Keratinocyte (primary cell): Measurements from ENCODE around the gene KDSR.

Experiments
- EZH2 ChIP-seq: IDR thresholded peaks from one replicate; pipeline ENCODE4 v1.6.1; 2012; ENCODE audit warnings: inconsistent platforms, mild to moderate bottlenecking, low read length, moderate library complexity
- TF ChIP-seq, protein P1 (sequence below), 3 experiments: IDR thresholded peaks in 1 of 3; conservative IDR thresholded peaks in 1 of 3; optimal IDR thresholded peaks in 1 of 3; 2 replicates in 2 of 3; 3 replicates in 1 of 3; pipeline versions ENCODE3 to v1.5.1; 2011; ENCODE audit warnings: low read length in 3 of 3, mild to moderate bottlenecking in 3 of 3, moderate library complexity in 2 of 3, control low read depth in 1 of 3, inconsistent platforms in 1 of 3; ENCODE audit not compliant: insufficient read depth in 2 of 3; ENCODE audit errors: extremely low read depth in 1 of 3

DNA sequence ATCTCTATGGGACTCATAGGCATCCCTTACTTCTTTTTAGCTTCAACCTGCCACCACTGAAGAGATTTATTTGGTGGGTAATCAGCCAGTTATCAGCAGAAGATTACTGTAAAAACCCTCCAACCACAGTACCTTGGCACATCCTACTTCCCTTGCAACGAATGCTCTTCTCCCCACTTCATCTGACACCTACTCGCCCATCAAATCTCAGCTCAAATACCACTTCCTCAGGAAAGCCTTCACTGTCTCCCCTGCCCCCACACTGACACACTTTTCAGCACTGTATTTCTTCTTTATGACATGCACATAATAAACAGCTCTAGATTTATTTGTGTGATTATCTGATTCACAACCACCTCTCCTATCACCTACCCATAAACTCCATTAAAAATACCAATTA, 3.1 kb downstream of the KDSR start:
- TF ChIP-seq, protein P1, sequence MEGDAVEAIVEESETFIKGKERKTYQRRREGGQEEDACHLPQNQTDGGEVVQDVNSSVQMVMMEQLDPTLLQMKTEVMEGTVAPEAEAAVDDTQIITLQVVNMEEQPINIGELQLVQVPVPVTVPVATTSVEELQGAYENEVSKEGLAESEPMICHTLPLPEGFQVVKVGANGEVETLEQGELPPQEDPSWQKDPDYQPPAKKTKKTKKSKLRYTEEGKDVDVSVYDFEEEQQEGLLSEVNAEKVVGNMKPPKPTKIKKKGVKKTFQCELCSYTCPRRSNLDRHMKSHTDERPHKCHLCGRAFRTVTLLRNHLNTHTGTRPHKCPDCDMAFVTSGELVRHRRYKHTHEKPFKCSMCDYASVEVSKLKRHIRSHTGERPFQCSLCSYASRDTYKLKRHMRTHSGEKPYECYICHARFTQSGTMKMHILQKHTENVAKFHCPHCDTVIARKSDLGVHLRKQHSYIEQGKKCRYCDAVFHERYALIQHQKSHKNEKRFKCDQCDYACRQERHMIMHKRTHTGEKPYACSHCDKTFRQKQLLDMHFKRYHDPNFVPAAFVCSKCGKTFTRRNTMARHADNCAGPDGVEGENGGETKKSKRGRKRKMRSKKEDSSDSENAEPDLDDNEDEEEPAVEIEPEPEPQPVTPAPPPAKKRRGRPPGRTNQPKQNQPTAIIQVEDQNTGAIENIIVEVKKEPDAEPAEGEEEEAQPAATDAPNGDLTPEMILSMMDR (optimal IDR thresholded peaks at IDR 0.05 in 1 of 3, IDR thresholded peaks at IDR 0.05 in 1 of 3, conservative IDR thresholded peaks at IDR 0.05 in 1 of 3; ENCODE audit: extremely low read depth in 1 of 3, insufficient read depth in 2 of 3, low read length in 3 of 3): no peak
- TF ChIP-seq EZH2: no peak
